ENCODE data around the gene TSEN15. TPM values are rescaled to one million over a fixed set of nuclear protein-coding genes. Genes with fewer than 3 reads are reported as not detected.
"Not testable (repeated sequence)": the region's sequence is repeated elsewhere in the genome, so short reads cannot be mapped to it uniquely, and the experiment has no call there.

TSEN15 gene
- total RNA-seq, 1 donor from 2014 or later, result 22.4 TPM

- Mint-ChIP-seq H3K27ac (no peak overlapping the region), H3K36me3 (ENCODE audit: insufficient read depth) (no peaks in the 10 kb centered on the region), H3K27me3 (peaks cover 60% of the 10 kb centered on the region), H3K4me1 (ENCODE audit: low read depth) (no peaks in the 10 kb centered on the region), H3K4me3 (ENCODE audit: low read depth) (peak overlapping the region; percentile 27), H3K9me3 (ENCODE audit: low read depth) (no peaks in the 10 kb centered on the region)
- no peak for DNase-seq (ENCODE audit: low spot score, unreplicated experiment)
- no peak for TF ChIP-seq CTCF (IDR thresholded peaks at IDR 0.05; ENCODE audit: unreplicated experiment)
Observed at GRCh38 chr1:184039126-184039525, 12.4 kb upstream of the TSEN15 start.

DNA sequence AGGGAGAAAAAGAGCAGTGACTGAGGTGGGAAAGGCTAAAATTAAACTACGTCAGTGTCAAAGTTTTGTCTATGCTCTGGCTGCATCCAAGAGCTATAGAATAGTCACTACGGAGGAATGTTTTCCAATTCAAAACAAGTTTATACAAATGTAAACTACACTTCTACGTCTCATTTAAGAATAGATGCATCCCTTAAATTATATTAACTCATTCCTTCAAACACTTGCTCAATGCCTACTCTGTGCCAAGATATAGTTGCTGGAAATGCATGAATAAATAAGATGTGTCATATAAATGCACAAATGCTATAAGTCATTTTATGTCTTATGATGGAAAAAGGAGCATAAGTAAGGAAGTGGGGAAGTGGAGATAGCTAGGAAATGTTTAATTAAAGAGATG, 9.8 kb upstream of the TSEN15 start:
- H3K27me3 Mint-ChIP-seq, result peaks cover 35% of the 10 kb centered on the region
- no peaks in the 10 kb centered on the region for H3K9me3 Mint-ChIP-seq (ENCODE audit: low read depth)
- TF ChIP-seq CTCF (IDR thresholded peaks at IDR 0.05; ENCODE audit: unreplicated experiment), result no peak
- no peak overlapping the region for H3K27ac Mint-ChIP-seq
- no peaks in the 10 kb centered on the region for H3K36me3 Mint-ChIP-seq (ENCODE audit: insufficient read depth)
- no peaks in the 10 kb centered on the region for H3K4me1 Mint-ChIP-seq (ENCODE audit: low read depth)
- H3K4me3 Mint-ChIP-seq (ENCODE audit: low read depth), result no peak overlapping the region
- DNase-seq (ENCODE audit: low spot score, unreplicated experiment), result no peak

DNA sequence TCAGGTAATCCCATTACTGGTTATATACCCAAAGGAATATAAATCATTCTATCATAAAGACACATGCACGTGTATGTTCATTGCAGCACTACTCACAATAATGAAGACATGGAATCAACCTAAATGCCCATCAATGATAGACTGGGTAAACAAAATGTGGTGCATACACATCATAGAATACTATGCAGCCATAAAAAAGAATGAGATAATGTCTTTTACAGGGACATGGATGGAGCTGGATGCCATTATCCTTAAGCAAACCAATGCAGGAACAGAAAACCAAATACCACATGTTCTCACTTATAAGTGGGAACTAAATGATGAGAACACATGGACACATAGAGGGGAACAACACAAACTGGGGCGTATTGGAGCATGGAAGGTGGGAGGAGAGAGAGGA, 8.2 kb upstream of the TSEN15 start:
- not testable (repeated sequence) for H3K36me3 Mint-ChIP-seq (ENCODE audit: insufficient read depth); H3K9me3 Mint-ChIP-seq (ENCODE audit: low read depth); H3K4me1 Mint-ChIP-seq (ENCODE audit: low read depth); H3K4me3 Mint-ChIP-seq (ENCODE audit: low read depth); DNase-seq (ENCODE audit: low spot score, unreplicated experiment); H3K27ac Mint-ChIP-seq
- H3K27me3 Mint-ChIP-seq, result peaks cover 27% of the 10 kb centered on the region

GRCh38 chr1:184044603-184045376, 6.7 kb upstream of the TSEN15 start:
- no peaks in the 10 kb centered on the region for H3K4me1 Mint-ChIP-seq (ENCODE audit: low read depth)

DNA sequence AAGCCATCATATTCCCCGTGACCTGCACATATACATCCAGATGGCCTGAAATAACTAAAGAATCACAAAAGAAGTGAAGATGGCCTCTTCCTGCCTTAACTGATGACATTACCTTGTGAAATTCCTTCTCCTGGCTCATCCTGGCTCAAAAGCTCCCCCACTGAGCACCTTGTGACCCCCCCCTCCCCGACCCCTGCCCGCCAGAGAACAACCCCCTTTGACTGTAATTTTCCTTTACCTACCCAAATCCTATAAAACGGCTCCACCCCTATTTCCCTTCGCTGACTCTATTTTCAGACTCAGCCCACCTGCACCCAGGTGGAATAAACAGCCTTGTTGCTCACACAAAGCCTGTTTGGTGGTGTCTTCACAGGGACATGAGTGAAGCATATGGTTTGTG, 4.0 kb upstream of the TSEN15 start:
- H3K4me1 Mint-ChIP-seq (ENCODE audit: low read depth), result peaks cover 12% of the 10 kb centered on the region
- not testable (repeated sequence) for H3K9me3 Mint-ChIP-seq (ENCODE audit: low read depth); H3K36me3 Mint-ChIP-seq (ENCODE audit: insufficient read depth); DNase-seq (ENCODE audit: low spot score, unreplicated experiment); H3K4me3 Mint-ChIP-seq (ENCODE audit: low read depth); H3K27ac Mint-ChIP-seq
- H3K27me3 Mint-ChIP-seq, result peaks cover 12% of the 10 kb centered on the region

More at GRCh38 chr1:184044603-184045376, 6.7 kb upstream of the TSEN15 start:
- Mint-ChIP-seq H3K36me3 (ENCODE audit: insufficient read depth) (no peaks in the 10 kb centered on the region), H3K4me3 (ENCODE audit: low read depth) (no peak overlapping the region), H3K9me3 (ENCODE audit: low read depth) (no peaks in the 10 kb centered on the region), H3K27ac (no peak overlapping the region), H3K27me3 (peaks cover 21% of the 10 kb centered on the region)
- TF ChIP-seq CTCF (IDR thresholded peaks at IDR 0.05; ENCODE audit: unreplicated experiment), result no peak
- DNase-seq (ENCODE audit: low spot score, unreplicated experiment), result no peak

DNA sequence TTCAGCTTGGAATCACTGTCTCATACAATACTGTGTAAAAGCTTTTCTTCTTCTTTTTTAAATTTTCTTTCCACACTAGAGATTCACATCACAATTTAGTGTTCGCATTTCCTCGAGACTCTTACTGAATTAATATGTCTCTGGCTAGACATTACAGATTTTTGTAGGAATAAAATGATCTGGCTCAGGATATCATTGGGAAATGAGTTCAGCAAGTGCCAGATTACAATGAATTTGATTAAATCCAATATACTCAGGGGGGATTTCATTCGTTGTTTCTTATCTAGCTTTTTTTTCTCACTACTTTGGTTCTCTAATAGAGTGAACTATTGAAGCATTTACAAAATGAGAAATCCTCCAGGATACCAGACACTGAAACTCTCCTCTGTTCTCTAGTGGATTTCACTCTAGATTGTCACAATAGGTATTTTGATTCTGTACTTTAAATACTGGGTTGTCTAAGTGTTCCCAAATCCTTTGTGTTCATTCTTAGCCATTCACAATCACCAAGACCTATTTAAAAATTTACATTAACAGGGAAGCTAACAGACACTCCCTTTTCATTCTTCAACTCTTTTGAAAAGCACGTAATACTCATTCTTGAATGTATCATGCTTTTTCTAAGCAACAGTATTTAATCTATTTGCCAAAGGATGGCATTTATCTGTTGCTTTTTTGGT, 2.8 kb upstream of the TSEN15 start:
- no peak for TF ChIP-seq CTCF (IDR thresholded peaks at IDR 0.05; ENCODE audit: unreplicated experiment)
- H3K4me1 Mint-ChIP-seq (ENCODE audit: low read depth), result peaks cover 12% of the 10 kb centered on the region
- H3K36me3 Mint-ChIP-seq (ENCODE audit: insufficient read depth), result no peaks in the 10 kb centered on the region
- no peak for DNase-seq (ENCODE audit: low spot score, unreplicated experiment)
- no peak overlapping the region for H3K4me3 Mint-ChIP-seq (ENCODE audit: low read depth)
- H3K27me3 Mint-ChIP-seq, result peaks cover 8% of the 10 kb centered on the region
- peak overlapping the region; percentile 3 for H3K27ac Mint-ChIP-seq
- H3K9me3 Mint-ChIP-seq (ENCODE audit: low read depth), result no peaks in the 10 kb centered on the region

Measured in progenitor cell of endocrine pancreas (in vitro differentiated cells).